KMS-11 (cell line): ENCODE measurements around the gene GOLT1A.

ENCODE experiments used
- H2AFZ ChIP-seq: fragments of 200-600 bp; sonication (generic); 2 replicates; pipeline ENCODE4 v1.6.1; 2016; ENCODE audit warnings: antibody characterized with exemption, mixed run types, low read depth
- H3K27ac ChIP-seq: fragments of 200-600 bp; sonication (generic); 2 replicates; pipeline ENCODE4 v1.6.1; 2016; ENCODE audit warnings: mild to moderate bottlenecking, mixed run types
- H3K27me3 ChIP-seq: fragments of 200-600 bp; sonication (generic); 2 replicates; pipeline ENCODE4 v1.6.1; 2017; ENCODE audit warnings: mild to moderate bottlenecking, low read depth, mixed run types, moderate library complexity; ENCODE audit not compliant: insufficient read depth
- H3K36me3 ChIP-seq: fragments of 200-600 bp; sonication (generic); 2 replicates; pipeline ENCODE4 v1.6.1; 2017; ENCODE audit warnings: mild to moderate bottlenecking, mixed run types; ENCODE audit not compliant: insufficient read depth
- H3K4me1 ChIP-seq: fragments of 200-600 bp; sonication (generic); 2 replicates; pipeline ENCODE4 v1.6.1; 2016; ENCODE audit warnings: mild to moderate bottlenecking, low read depth, mixed run types; ENCODE audit not compliant: poor library complexity, severe bottlenecking
- H3K4me2 ChIP-seq: fragments of 200-600 bp; sonication (generic); 2 replicates; pipeline ENCODE4 v1.7.0; 2016; ENCODE audit warnings: mild to moderate bottlenecking, mixed run types
- H3K4me3 ChIP-seq: fragments of 200-600 bp; sonication (generic); IDR thresholded peaks from 2 replicates; pipeline ENCODE4 v1.6.1; 2017; ENCODE audit warnings: low read depth, low read length, mixed read lengths; ENCODE audit not compliant: insufficient read depth
- H3K79me2 ChIP-seq: fragments of 200-600 bp; sonication (generic); 2 replicates; pipeline ENCODE4 v1.6.1; 2016; ENCODE audit warnings: low read depth, mixed run types; ENCODE audit not compliant: insufficient read depth
- H3K9ac ChIP-seq: fragments of 200-600 bp; sonication (generic); 2 replicates; pipeline ENCODE4 v1.6.1; 2016; ENCODE audit warnings: mild to moderate bottlenecking, mixed run types
- H4K20me1 ChIP-seq: fragments of 200-600 bp; sonication (generic); 2 replicates; pipeline ENCODE4 v1.6.1; 2016; ENCODE audit warnings: mild to moderate bottlenecking, mixed run types; ENCODE audit not compliant: insufficient read depth
- CTCF ChIP-seq: fragments of 200-600 bp; sonication (generic); conservative IDR thresholded peaks from 2 replicates; pipeline ENCODE4 v1.6.1; 2017; ENCODE audit warnings: low read depth, mild to moderate bottlenecking, antibody characterized with exemption, low read length, moderate library complexity, mixed read lengths

Gene GOLT1A

DNA sequence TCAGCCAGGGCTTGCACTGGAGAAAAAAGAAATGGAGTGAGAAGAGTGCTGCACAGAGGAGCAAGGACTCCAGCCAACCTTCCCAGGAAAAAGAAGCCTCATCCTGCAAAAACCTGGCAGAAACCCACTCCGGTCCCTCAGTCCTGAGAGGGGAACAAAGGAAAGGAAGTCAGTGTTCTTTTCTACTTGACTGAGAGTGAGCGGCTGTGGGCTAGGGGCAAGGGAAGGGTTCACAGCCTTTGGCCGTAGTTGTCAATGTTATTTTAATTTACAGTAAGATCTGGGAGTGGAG is 8.9 kb upstream of the GOLT1A start:
- no peak for TF ChIP-seq CTCF

DNA sequence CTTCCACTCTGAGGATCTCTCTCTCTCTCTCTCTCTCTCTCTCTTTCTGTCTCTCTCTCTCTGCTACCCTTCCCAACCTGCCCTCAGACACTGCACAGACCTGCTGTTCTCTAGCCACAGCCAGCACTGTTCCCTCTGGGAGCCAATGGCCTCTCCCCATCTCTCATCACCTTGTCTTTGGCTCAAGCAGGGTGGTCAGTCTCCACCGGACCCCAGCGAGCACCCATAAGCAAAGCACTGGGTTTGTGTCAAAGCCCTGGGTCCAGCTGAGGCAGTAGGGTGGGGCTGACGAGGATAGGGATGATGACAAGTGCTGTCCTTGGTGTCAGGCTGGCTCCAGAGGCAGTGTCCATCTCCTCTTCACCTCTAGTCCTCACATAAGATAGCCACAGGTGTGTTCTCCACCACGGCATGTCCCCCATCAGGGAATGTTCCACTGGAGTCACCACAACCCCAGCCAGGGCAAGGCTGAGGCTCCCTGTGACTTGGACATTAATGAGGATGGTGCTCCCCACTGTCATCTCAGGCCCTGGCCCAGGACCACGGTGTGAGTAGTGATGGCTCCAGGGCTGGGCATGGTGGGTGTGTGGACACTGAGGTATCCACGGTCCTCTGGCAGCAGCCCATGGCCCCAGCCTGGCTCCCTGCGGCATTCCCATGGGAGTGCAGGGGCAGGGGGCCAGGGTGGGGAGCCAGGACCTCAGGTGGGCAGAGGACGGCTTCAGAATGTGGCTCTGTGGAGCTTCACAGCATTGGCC is 8.4 kb upstream of the GOLT1A start:
- no peak overlapping the region for H3K9ac ChIP-seq
- no peaks in the 10 kb centered on the region for H3K27me3 ChIP-seq
- H3K36me3 ChIP-seq: no peaks in the 10 kb centered on the region
- no peak for TF ChIP-seq CTCF
- no peaks in the 10 kb centered on the region for H4K20me1 ChIP-seq
- no peak overlapping the region for H3K27ac ChIP-seq
- H2AFZ ChIP-seq: no peak overlapping the region
- no peaks in the 10 kb centered on the region for H3K79me2 ChIP-seq
- H3K4me1 ChIP-seq: no peaks in the 10 kb centered on the region
- no peak overlapping the region for H3K4me3 ChIP-seq
- H3K4me2 ChIP-seq: no peak overlapping the region

More for the DNA sequence above, 8.9 kb upstream of the GOLT1A start:
- Histone ChIP-seq H3K4me3 (no peak overlapping the region), H3K27me3 (no peaks in the 10 kb centered on the region), H3K9ac (no peak overlapping the region), H3K27ac (no peak overlapping the region), H3K4me1 (no peaks in the 10 kb centered on the region), H3K79me2 (no peaks in the 10 kb centered on the region), H4K20me1 (no peaks in the 10 kb centered on the region), H3K4me2 (no peak overlapping the region), H3K36me3 (no peaks in the 10 kb centered on the region), H2AFZ (no peak overlapping the region)

- Histone ChIP-seq H3K27ac (no peak overlapping the region), H3K9ac (no peak overlapping the region), H2AFZ (no peak overlapping the region), H4K20me1 (no peaks in the 10 kb centered on the region), H3K79me2 (no peaks in the 10 kb centered on the region), H3K4me3 (no peak overlapping the region), H3K4me2 (no peak overlapping the region), H3K4me1 (no peaks in the 10 kb centered on the region), H3K36me3 (no peaks in the 10 kb centered on the region), H3K27me3 (no peaks in the 10 kb centered on the region; the same call in 1 of the 2 replicates)
- TF ChIP-seq CTCF: no peak
Measured at GRCh38 chr1:204221271-204221670, 7.5 kb upstream of the GOLT1A start.

DNA sequence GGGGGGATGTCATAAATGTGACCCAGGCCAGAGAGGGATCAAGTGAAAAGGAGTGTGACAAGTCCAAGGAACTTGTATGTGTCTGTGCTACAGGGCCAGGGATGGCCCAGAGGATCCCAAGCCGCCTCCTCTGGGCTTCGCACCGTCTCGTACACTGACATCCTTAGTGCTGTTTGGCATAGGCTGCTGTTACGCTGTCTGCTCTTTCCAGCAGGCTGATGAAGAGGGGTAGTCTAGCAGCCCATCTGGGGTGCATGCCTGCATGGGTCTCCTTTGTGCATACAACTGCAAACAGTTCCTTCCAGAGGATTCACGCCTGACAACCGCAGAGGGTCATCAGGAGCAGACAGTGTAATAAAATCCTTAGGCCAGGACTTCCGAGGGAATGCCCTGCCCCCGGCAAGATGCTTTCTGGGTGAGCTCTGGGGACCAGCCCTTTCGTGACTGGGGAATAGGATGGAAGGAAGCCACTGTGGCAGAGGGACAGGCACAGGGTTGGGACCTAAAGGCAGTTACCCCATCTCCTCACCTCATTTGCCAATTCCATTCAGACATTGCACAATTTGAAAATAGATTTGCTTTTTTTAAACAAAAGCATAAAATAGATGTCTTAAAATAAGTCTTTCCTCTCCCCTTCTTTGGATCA is 6.3 kb upstream of the GOLT1A start:
- no peaks in the 10 kb centered on the region for H3K36me3 ChIP-seq
- no peak overlapping the region for H3K4me2 ChIP-seq
- no peak overlapping the region for H2AFZ ChIP-seq
- no peaks in the 10 kb centered on the region for H4K20me1 ChIP-seq
- no peak overlapping the region for H3K9ac ChIP-seq
- H3K4me1 ChIP-seq: no peaks in the 10 kb centered on the region
- H3K27me3 ChIP-seq: no peaks in the 10 kb centered on the region; the same call in 1 of the 2 replicates
- H3K79me2 ChIP-seq: no peaks in the 10 kb centered on the region
- TF ChIP-seq CTCF: no peak
- H3K4me3 ChIP-seq: no peak overlapping the region
- H3K27ac ChIP-seq: no peak overlapping the region
